Mesendoderm (in vitro differentiated cells): ENCODE measurements around the gene DUS2. TPM values are rescaled to one million over a fixed set of nuclear protein-coding genes. Genes with fewer than 3 reads are reported as not detected.

Experiments used
- DNase-seq: peaks from one replicate; pipeline ENCODE4 v3.0.0; 2013
- H2AK5ac ChIP-seq: 2 replicates; pipeline ENCODE4 v1.6.1; 2013; ENCODE audit warnings: low read length, inconsistent platforms
- H2BK120ac ChIP-seq: 2 replicates; pipeline ENCODE4 v1.6.1; 2013; ENCODE audit warnings: low read depth, mild to moderate bottlenecking, low read length, moderate library complexity, mixed read lengths
- H2BK15ac ChIP-seq: replicated peaks from 2 replicates; pipeline ENCODE4 v1.6.1; 2013; ENCODE audit warnings: low read depth, mild to moderate bottlenecking, moderate library complexity
- H2BK5ac ChIP-seq: 2 replicates; pipeline ENCODE4 v1.6.1; 2013; ENCODE audit warnings: low read length, inconsistent platforms
- H3K18ac ChIP-seq: 2 replicates; pipeline ENCODE4 v1.6.1; 2013; ENCODE audit warnings: mild to moderate bottlenecking, low read length, mixed read lengths
- H3K23ac ChIP-seq: one replicate; pipeline ENCODE4 v1.6.1; 2013; ENCODE audit warnings: low read length
- H3K27ac ChIP-seq: 2 replicates; pipeline ENCODE4 v1.5.1; 2013; ENCODE audit warnings: low read depth, mild to moderate bottlenecking, inconsistent platforms, low read length, moderate library complexity
- H3K27me3 ChIP-seq: 2 replicates; pipeline ENCODE4 v1.6.1; 2013; ENCODE audit warnings: low read length, control low read depth, mild to moderate bottlenecking, inconsistent platforms; ENCODE audit not compliant: insufficient read depth, poor library complexity
- H3K36me3 ChIP-seq: 2 replicates; pipeline ENCODE4 v1.6.1; 2013; ENCODE audit warnings: low read length, inconsistent platforms; ENCODE audit not compliant: control insufficient read depth, insufficient read depth
- H3K4ac ChIP-seq: one replicate; pipeline ENCODE4 v1.6.1; 2013; ENCODE audit warnings: low read depth, mild to moderate bottlenecking, low read length, moderate library complexity
- H3K4me1 ChIP-seq: 2 replicates; pipeline ENCODE4 v1.6.1; 2013; ENCODE audit warnings: low read depth, low read length, inconsistent platforms; ENCODE audit not compliant: control insufficient read depth
- H3K4me2 ChIP-seq: 2 replicates; pipeline ENCODE4 v1.6.1; 2013; ENCODE audit warnings: low read length
- H3K4me3 ChIP-seq: 2 replicates; pipeline ENCODE4 v1.5.1; 2013; ENCODE audit warnings: mild to moderate bottlenecking, low read length
- H3K56ac ChIP-seq: one replicate; pipeline ENCODE4 v1.6.1; 2013; ENCODE audit warnings: low read length
- H3K79me1 ChIP-seq: 2 replicates; pipeline ENCODE4 v1.6.1; 2013; ENCODE audit warnings: low read length, inconsistent platforms
- H3K79me2 ChIP-seq: 2 replicates; pipeline ENCODE4 v1.6.1; 2013; ENCODE audit warnings: mild to moderate bottlenecking, low read length; ENCODE audit not compliant: control insufficient read depth, insufficient read depth
- H3K9ac ChIP-seq: 2 replicates; pipeline ENCODE4 v1.6.1; 2013; ENCODE audit warnings: low read length, inconsistent platforms
- H4K5ac ChIP-seq: one replicate; pipeline ENCODE4 v1.6.1; 2013; ENCODE audit warnings: low read length
- H4K8ac ChIP-seq: one replicate; pipeline ENCODE4 v1.6.1; 2013; ENCODE audit warnings: low read depth, mild to moderate bottlenecking, control low read depth, low read length, moderate library complexity
- WGBS: extraction: QIAGEN DNeasy Blood & Tissue Kit; methylation state at CpG from one replicate; pipeline ENCODE4 v1.1.7; 2013; ENCODE audit warnings: low lambda C conversion rate, missing lambda C conversion rate; ENCODE audit not compliant: insufficient coverage; ENCODE audit errors: extremely low coverage; 5-methylcytosine and 5-hydroxymethylcytosine counted together
- polyA plus RNA-seq, 2 experiments: library from polyadenylated mRNA; stranded (reverse); fragments of 200-250 nt; gene quantifications; one replicate each; pipeline ENCODE4 v1.2.3, GENCODE V29; 2013

DUS2 gene
- polyA plus RNA-seq (2013, experiment 1 of 2) = 8.1 TPM
- polyA plus RNA-seq (2013, experiment 2 of 2) = 7.2 TPM

DNA sequence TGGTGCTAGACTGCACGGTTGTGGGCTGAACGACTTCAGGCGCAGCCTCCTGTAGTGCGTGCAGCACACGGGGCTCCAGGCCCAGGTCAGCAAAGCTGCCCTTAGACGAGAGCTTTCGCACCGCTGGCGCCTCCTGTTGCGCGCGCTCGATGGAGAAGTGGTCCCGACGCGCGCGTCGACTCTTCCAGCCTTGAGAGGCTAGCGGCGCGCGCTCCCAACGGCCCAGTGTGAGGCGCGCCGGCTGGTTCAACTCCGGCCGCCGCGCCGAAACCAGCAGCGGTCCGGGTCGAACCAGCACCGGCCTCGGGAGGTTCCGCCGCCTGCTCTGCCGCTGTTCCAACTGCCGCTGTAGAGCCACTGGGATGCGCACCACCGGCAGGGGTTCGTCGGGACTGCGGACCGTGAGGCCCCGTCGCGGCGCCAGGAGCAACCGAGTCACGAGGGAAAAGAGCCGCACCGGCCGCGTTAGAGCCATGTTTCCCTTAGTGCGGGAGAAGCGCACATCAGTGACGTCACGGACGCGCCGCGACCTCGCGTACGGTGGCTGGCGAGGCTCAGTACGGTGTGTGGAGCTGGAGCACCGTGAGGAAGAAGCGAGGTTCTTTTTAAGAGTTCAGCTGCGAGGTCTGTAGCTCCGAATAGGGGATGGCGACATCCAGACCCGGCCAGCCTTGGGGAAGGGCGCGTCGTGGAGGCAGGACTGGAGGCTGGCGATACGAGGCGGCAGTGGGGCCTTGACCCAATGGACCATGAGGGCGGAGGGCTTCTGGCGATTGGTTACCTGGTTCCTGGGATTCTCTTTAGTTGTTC lies at the start of gene DUS2, which contains the start of gene DDX28:
TSS of gene DUS2 (plus strand) at position 557 of the 810 bp plus-strand sequence. CDS start 14,740 bp downstream, outside the sequence.
TSS of gene DDX28 (minus strand) at position 505 of the 810 bp plus-strand sequence. CDS start at position 475, 30 bp downstream.
- no peaks in the 10 kb centered on the region for H3K27me3 ChIP-seq
- H3K9ac ChIP-seq = peak within 1 kb of the TSS; percentile 97
- peak within 1 kb of the TSS; percentile 89 for H3K4me2 ChIP-seq
- H3K4me3 ChIP-seq = peak within 1 kb of the TSS; percentile 95
- peak within 1 kb of the TSS; percentile 81 for H2BK5ac ChIP-seq
- H3K36me3 ChIP-seq = no peaks in the 10 kb centered on the region
- no peak within 1 kb of the TSS for H2AK5ac ChIP-seq
- WGBS = no CpG with 5 or more reads among the region's 84 CpGs
- no peak within 1 kb of the TSS for H2BK120ac ChIP-seq
- H3K23ac ChIP-seq = peak within 1 kb of the TSS; percentile 72
- peak; percentile 95 for DNase-seq
- no peak within 1 kb of the TSS for H3K27ac ChIP-seq
- H2BK15ac ChIP-seq = no peak within 1 kb of the TSS
- H3K56ac ChIP-seq = peak within 1 kb of the TSS; percentile 99
- peaks cover 11% of the 10 kb centered on the region for H3K79me2 ChIP-seq
- H4K8ac ChIP-seq = no peak within 1 kb of the TSS
- peaks cover 2% of the 10 kb centered on the region for H3K4me1 ChIP-seq
- H3K79me1 ChIP-seq = peaks cover 13% of the 10 kb centered on the region
- peak within 1 kb of the TSS; percentile 26 for H4K5ac ChIP-seq
- H3K18ac ChIP-seq = no peak within 1 kb of the TSS
- H3K4ac ChIP-seq = peak within 1 kb of the TSS; percentile 63

- H3K18ac ChIP-seq = no peak overlapping the region
Measured at GRCh38 chr16:67975321-67976105, 47.6 kb upstream of the DUS2 start.

DNA sequence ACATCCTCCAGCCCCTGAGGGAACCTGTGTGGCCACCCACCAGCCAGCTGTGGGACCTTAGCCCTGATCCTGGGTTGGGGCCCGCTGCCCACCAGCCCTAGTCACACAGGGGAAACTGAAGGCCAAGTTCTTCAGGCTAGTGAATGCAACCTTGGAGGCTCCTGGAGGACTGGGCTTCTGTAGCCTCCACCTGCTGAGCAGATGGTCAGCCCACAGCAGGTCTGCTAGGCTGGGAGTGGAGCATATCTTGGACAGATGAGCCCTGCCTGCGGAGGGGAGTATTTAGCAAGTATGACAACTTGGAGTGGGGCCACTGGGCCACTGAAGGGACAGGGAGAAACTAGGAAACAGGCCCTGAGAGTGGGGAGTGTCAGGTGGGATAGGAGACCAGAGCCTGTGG lies 46.9 kb upstream of the DUS2 start:
- Histone ChIP-seq H4K8ac (no peak overlapping the region), H3K36me3 (no peaks in the 10 kb centered on the region), H3K27ac (no peak overlapping the region), H4K5ac (no peak overlapping the region), H3K56ac (no peak overlapping the region), H3K23ac (no peak overlapping the region), H2BK5ac (no peak overlapping the region), H3K27me3 (no peaks in the 10 kb centered on the region), H3K4me2 (no peak overlapping the region), H2BK15ac (no peak overlapping the region), H3K4me3 (no peak overlapping the region), H3K4me1 (no peaks in the 10 kb centered on the region), H3K79me2 (no peaks in the 10 kb centered on the region), H3K9ac (no peak overlapping the region), H2AK5ac (no peak overlapping the region), H2BK120ac (no peak overlapping the region), H3K79me1 (no peaks in the 10 kb centered on the region), H3K4ac (no peak overlapping the region), H3K18ac (no peak overlapping the region)
- no CpG with 5 or more reads among the region's 2 CpGs for WGBS
- no peak for DNase-seq

More at GRCh38 chr16:67975321-67976105, 47.6 kb upstream of the DUS2 start:
- Histone ChIP-seq H3K9ac (no peak overlapping the region), H3K27ac (no peak overlapping the region), H2BK120ac (no peak overlapping the region), H3K56ac (no peak overlapping the region), H3K4me3 (no peak overlapping the region), H3K36me3 (no peaks in the 10 kb centered on the region), H3K4ac (no peak overlapping the region), H3K79me2 (no peaks in the 10 kb centered on the region), H3K79me1 (no peaks in the 10 kb centered on the region), H2AK5ac (no peak overlapping the region), H4K8ac (no peak overlapping the region), H3K27me3 (no peaks in the 10 kb centered on the region), H2BK15ac (no peak overlapping the region), H3K4me1 (no peaks in the 10 kb centered on the region), H2BK5ac (no peak overlapping the region), H4K5ac (no peak overlapping the region), H3K4me2 (no peak overlapping the region), H3K23ac (no peak overlapping the region)
- no CpG with 5 or more reads among the region's 14 CpGs for WGBS
- DNase-seq = no peak

GRCh38 chr16:67977005-67977404 lies 46.1 kb upstream of the DUS2 start:
- H3K18ac ChIP-seq = no peak overlapping the region

DNA sequence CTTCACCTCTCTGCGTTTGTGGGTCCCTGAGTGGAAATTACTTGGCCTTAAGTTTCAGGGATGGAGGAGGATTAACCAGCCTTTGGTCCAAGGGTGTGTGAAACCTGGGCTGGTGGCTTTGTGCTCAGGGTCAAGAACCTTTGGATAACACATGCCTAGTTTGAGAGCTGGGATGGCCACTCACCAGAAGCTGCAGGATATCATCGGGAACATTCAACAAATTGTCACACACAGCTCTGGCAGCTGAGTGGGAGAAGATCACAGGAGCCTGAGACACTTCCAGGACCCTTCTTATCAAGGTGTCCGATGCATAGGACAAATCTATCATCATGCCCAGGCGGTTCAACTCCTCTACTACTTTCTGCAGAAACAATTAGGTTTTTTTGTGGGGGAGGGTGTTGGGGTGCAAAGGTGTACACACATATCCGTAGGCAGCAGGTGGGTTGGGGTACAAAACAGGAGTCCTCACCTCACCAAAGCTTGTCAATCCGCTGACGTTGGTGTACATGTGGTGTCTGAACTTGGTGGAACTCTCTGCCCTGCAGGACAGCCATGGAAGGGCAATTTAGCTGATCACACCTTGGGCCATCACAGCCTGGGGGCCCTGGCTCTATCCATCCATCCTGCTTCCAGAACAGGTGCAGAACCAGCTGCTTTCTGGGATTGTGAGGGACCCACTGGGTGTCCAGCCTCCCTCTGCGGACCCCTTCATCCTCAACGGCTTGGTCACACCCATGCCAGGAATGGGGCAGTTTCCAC lies 45.4 kb upstream of the DUS2 start:
- Histone ChIP-seq H3K18ac (no peak overlapping the region), H3K36me3 (no peaks in the 10 kb centered on the region), H3K27ac (no peak overlapping the region), H2AK5ac (no peak overlapping the region), H4K8ac (no peak overlapping the region), H3K79me1 (no peaks in the 10 kb centered on the region), H3K4me3 (no peak overlapping the region), H2BK15ac (no peak overlapping the region), H3K56ac (no peak overlapping the region), H3K4me1 (no peaks in the 10 kb centered on the region), H3K4ac (no peak overlapping the region), H2BK5ac (no peak overlapping the region), H3K23ac (no peak overlapping the region), H3K27me3 (no peaks in the 10 kb centered on the region), H3K4me2 (no peak overlapping the region), H2BK120ac (no peak overlapping the region), H4K5ac (no peak overlapping the region), H3K9ac (no peak overlapping the region), H3K79me2 (no peaks in the 10 kb centered on the region)
- no CpG with 5 or more reads among the region's 9 CpGs for WGBS
- DNase-seq = no peak

More at GRCh38 chr16:67977005-67977404, 46.1 kb upstream of the DUS2 start:
- Histone ChIP-seq H2BK15ac (no peak overlapping the region), H3K4me2 (no peak overlapping the region), H4K5ac (no peak overlapping the region), H2BK120ac (no peak overlapping the region), H3K4me3 (no peak overlapping the region), H3K36me3 (no peaks in the 10 kb centered on the region), H3K4me1 (no peaks in the 10 kb centered on the region), H2AK5ac (no peak overlapping the region), H3K79me1 (no peaks in the 10 kb centered on the region), H3K79me2 (no peaks in the 10 kb centered on the region), H3K4ac (no peak overlapping the region), H3K56ac (no peak overlapping the region), H3K23ac (no peak overlapping the region), H4K8ac (no peak overlapping the region), H3K27me3 (no peaks in the 10 kb centered on the region), H3K27ac (no peak overlapping the region), H2BK5ac (no peak overlapping the region), H3K9ac (no peak overlapping the region)
- DNase-seq = no peak
- WGBS = no CpG with 5 or more reads among the region's 5 CpGs
